ENCODE measurements around the gene ABAT.

Gene ABAT

DNA sequence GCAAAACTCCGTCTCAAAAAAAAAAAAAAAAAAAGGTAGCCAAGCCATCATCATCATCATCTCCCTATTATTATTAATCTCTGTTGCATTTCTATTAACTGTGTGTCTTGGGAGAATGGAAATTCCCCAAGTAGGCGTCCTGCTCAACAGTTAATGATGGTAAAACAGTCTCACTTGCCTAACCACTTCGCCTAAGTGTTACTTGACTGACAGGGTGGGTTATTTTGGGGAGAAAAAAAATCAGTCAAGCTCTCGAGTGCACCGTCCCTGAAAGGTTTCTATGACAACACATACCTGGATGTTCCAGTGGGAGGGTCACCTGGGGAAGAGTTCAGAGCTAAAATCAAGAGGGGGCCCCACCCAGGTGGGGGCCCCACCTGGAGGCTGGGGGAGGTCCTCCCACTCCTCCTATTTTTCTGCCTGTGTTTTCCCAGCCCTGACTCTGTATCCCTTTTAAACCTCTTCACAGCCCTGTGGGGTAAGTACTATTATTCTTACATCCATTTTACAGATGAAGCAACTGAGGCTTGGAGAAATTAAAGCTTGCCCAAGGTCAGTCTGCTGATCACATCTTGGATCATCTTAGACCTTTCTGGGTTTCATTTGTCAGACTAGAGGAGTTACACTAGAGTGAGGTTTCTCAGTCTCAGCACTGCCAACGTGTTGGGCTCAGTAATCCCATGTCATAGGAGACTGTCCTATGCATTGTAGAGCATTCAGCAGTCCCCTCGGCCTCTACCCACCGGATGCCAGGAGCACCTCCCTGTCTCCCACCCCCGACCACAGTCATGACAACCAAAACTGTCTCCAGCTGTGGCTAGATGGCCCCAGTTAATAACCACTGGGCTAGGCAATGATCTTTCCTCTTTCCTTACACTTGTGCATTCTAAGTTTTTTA is 11.0 kb upstream of the ABAT start:
- no peak for DNase-seq (ENCODE audit: low spot score)
- Histone ChIP-seq H3K4me3 (no peak overlapping the region), H3K27ac (no peak overlapping the region)
- TF ChIP-seq, protein P1, sequence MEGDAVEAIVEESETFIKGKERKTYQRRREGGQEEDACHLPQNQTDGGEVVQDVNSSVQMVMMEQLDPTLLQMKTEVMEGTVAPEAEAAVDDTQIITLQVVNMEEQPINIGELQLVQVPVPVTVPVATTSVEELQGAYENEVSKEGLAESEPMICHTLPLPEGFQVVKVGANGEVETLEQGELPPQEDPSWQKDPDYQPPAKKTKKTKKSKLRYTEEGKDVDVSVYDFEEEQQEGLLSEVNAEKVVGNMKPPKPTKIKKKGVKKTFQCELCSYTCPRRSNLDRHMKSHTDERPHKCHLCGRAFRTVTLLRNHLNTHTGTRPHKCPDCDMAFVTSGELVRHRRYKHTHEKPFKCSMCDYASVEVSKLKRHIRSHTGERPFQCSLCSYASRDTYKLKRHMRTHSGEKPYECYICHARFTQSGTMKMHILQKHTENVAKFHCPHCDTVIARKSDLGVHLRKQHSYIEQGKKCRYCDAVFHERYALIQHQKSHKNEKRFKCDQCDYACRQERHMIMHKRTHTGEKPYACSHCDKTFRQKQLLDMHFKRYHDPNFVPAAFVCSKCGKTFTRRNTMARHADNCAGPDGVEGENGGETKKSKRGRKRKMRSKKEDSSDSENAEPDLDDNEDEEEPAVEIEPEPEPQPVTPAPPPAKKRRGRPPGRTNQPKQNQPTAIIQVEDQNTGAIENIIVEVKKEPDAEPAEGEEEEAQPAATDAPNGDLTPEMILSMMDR (IDR thresholded peaks at IDR 0.05): no peak

DNA sequence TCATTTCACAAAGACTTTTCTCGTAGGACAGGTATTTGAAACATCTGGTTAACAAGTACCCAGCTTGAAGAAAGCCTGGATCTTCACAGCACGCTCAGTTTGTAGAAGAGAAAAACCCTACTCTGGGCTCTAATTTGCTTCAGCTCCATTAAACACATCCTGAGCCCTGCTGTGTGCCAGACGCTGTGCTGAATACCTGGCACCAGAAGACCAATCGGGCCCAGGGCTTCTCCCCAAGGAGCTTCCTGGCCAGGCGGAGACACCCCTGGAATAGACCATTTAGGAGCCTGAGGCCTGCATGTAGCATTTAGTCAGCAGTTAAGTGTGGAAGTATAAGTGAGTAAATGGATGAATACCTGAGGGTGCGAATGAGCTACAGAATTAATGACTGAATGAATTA is 8.9 kb upstream of the ABAT start:
- no peak for DNase-seq (ENCODE audit: low spot score)
- H3K4me3 ChIP-seq: no peak overlapping the region
- TF ChIP-seq, protein P1 (IDR thresholded peaks at IDR 0.05): no peak
- no peak overlapping the region for H3K27ac ChIP-seq

DNA sequence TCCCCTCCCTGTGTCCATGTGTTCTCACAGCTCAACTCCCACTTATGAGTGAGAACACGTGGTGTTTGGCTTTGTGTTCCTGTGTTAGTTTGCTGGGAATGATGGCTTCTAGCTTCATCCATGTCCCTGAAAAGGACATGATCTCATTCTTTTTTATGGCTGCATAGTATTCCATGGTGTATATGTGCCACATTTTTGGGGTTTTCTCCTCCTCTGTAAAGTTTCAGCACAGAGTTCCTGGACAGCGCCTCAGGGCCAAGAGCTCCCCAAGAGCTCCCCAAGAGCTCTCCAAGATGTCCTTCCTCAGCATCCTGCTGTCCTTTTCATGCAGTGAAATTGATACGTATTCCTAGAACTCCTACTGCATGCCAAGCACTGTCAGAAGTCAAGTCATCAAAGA is 6.9 kb upstream of the ABAT start:
- Histone ChIP-seq H3K4me3 (no peak overlapping the region), H3K27ac (no peak overlapping the region)
- no peak for DNase-seq (ENCODE audit: low spot score)
- TF ChIP-seq, protein P1 (IDR thresholded peaks at IDR 0.05): no peak

DNA sequence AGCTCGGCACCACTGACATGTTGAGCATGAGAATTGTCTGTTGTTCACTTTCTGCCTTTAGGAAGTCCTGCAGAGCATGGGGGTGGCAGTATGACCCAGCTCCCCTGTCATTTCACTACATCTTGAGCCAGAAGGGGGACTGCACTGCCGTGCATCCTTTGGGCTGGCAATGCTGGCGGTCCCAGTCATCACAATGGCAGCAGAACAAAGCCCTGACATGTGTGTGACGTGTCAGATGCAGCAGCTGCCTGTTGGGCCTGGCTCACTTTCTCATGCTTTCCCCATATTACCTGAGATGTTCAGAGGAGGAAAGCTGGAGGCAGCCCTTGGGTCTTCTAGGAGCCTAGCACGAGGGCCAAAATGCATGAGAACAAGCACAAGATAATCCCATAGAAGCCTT is 6.3 kb upstream of the ABAT start:
- DNase-seq (ENCODE audit: low spot score): no peak
- Histone ChIP-seq H3K27ac (no peak overlapping the region), H3K4me3 (no peak overlapping the region)
- TF ChIP-seq, protein P1 (IDR thresholded peaks at IDR 0.05): no peak

DNA sequence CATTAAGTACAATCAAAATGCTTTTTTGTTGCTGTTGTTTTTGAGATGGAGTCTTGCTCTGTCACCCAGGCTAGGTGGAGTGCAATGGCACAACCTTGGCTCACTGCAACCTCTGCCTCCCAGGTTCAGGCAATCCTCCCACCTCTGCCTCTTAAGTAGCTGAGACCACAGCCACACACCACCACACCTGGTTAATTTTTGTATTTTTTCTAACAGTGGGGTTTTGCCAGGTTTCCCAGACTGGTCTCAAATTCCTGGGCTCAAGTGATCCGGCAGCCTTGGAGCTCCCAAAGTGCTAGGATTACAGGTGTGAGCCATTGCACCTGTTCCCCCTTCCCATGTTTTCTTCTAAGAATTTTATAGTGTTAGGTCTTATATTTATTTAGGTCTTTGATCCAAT is 4.9 kb upstream of the ABAT start:
- TF ChIP-seq, protein P1 (IDR thresholded peaks at IDR 0.05): no peak
- no peak for DNase-seq (ENCODE audit: low spot score)

DNA sequence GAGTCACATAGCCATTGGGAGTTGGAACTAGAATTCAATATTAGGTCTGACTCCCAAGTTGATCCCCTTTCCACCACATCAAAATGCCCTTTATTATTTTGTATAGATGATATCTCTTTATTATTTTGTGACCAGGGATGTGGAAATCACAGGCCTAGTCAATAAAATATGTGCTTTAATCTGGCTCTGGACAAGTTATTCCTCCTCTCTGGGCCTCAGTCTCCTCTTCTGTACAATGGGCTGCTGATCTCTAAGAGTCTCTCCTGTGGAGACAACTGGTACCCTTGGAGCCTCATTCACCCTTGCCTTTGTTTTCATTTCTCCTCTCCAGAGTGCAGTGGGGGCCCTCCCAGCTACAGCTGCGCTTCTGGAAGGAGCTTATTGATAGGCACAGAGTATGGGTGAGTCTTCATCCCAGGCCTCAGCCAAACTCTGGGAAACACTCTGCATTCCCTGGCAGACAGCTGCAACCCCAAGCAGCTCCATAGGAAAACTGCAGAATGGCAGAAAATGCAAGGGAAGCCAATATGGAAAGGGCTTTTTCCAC is 4.3 kb upstream of the ABAT start:
- Histone ChIP-seq H3K4me3 (no peak overlapping the region), H3K27ac (no peak overlapping the region)
- TF ChIP-seq, protein P1 (IDR thresholded peaks at IDR 0.05): no peak
- no peak for DNase-seq (ENCODE audit: low spot score)

More for the DNA sequence above, 4.9 kb upstream of the ABAT start:
- H3K27ac ChIP-seq: no peak overlapping the region
- H3K4me3 ChIP-seq: no peak overlapping the region

All from coronary artery (tissue), 2 donors.